ENCODE results near the gene FOXC2.

- TF ChIP-seq CTCF (IDR thresholded peaks at IDR 0.05; ENCODE audit: low read length) = no peak
- no peak for TF ChIP-seq EZH2 (optimal IDR thresholded peaks at IDR 0.05; ENCODE audit: low read depth, low read length)
These were observed 11.5 kb downstream of the FOXC2 start, which contains the start of gene FOXL1 for GRCh38 chr16:86578061-86578599.
